ENCODE data around the gene SLC38A3.

GRCh38 chr3:50266836-50267235 lies 61.8 kb downstream of the SLC38A3 start:
- TF ChIP-seq CTCF (IDR thresholded peaks at IDR 0.05): no peak
- no peak for TF ChIP-seq POLR2A (IDR thresholded peaks at IDR 0.05)
